Lower leg skin (tissue), 4 donors: ENCODE data around the gene SLC16A1. TPM values are rescaled to one million over a fixed set of nuclear protein-coding genes. Genes with fewer than 3 reads are reported as not detected.

Experiments
- DNase-seq, 2 donors: peaks; one replicate each; pipeline ENCODE4 v3.0.0-alpha.2; 2019; ENCODE audit warnings: low spot score in 2 of 2
- H3K4me3 ChIP-seq: fragments of 200-600 bp; sonication (generic); 2 replicates; pipeline ENCODE4 v1.5.1; 2017; ENCODE audit warnings: mild to moderate bottlenecking, low read depth; ENCODE audit not compliant: poor library complexity, severe bottlenecking
- CTCF ChIP-seq, 3 donors: fragments of 450-650 bp; IDR thresholded peaks; one replicate each; pipeline ENCODE4 v1.5.1; 2016; ENCODE audit warnings: antibody characterized with exemption in 3 of 3, mild to moderate bottlenecking in 3 of 3, moderate library complexity in 2 of 3
- POLR2A ChIP-seq, 2 donors: fragments of 450-650 bp; IDR thresholded peaks; one replicate each; pipeline ENCODE4 v1.6.1; 2016 to 2017; ENCODE audit warnings: antibody characterized with exemption in 2 of 2, mild to moderate bottlenecking in 1 of 2, moderate library complexity in 1 of 2
- WGBS, 2 donors: methylation state at CpG; one replicate each; pipeline ENCODE4 v1.1.5; 2018; 5-methylcytosine and 5-hydroxymethylcytosine counted together
- intact Hi-C: fragments of 100-400 bp; cut with DNase I; formaldehyde crosslinking; loops from one replicate; pipeline ENCODE4 v1.15.0; 2023; ENCODE audit warnings: low total_unique reads
- total RNA-seq, 4 donors: library from RNA; depleted of rRNA; stranded (reverse); fragments of >200 nt; gene quantifications; one replicate each; pipeline ENCODE4 v1.1.0, GENCODE V29; 2016

Gene SLC16A1
- total RNA-seq, 4 donors from 2014 or later, result 17.9 to 38.9 (median 31.1) TPM

GRCh38 chr1:112954017-112954650 lies 1.9 kb downstream of the SLC16A1 start:
- no peak for TF ChIP-seq POLR2A (IDR thresholded peaks at IDR 0.05)
- TF ChIP-seq CTCF (IDR thresholded peaks at IDR 0.05), result no peak
- no peak overlapping the region for H3K4me3 ChIP-seq
- DNase-seq, result no peak
- 65 to 70% methylated on average over 4 of the region's 4 CpGs for WGBS, 2 donors
- intact Hi-C loops, result no loop called here

- no peak for DNase-seq
- intact Hi-C loops, result no loop called here
- H3K4me3 ChIP-seq, result no peak overlapping the region
- 94 to 97% methylated on average over 1 of the region's 1 CpG for WGBS, 2 donors
- no peak for TF ChIP-seq CTCF (IDR thresholded peaks at IDR 0.05)
- TF ChIP-seq POLR2A (IDR thresholded peaks at IDR 0.05), result no peak
Measured at GRCh38 chr1:112950426-112950825, 5.6 kb downstream of the SLC16A1 start.

GRCh38 chr1:112946683-112947082 lies 9.3 kb downstream of the SLC16A1 start:
- WGBS, 2 donors, result 73 to 82% methylated on average over 3 of the region's 3 CpGs

GRCh38 chr1:112939810-112940209 lies 16.2 kb downstream of the SLC16A1 start:
- DNase-seq, result no peak
- intact Hi-C loops, result no loop called here
- WGBS, 2 donors, result 54 to 73% methylated on average over 3 of the region's 3 CpGs
- TF ChIP-seq POLR2A (IDR thresholded peaks at IDR 0.05) (no peak), CTCF (IDR thresholded peaks at IDR 0.05) (no peak)
- H3K4me3 ChIP-seq, result no peak overlapping the region

More at GRCh38 chr1:112946683-112947082, 9.3 kb downstream of the SLC16A1 start:
- H3K4me3 ChIP-seq, result no peak overlapping the region
- TF ChIP-seq POLR2A (IDR thresholded peaks at IDR 0.05) (no peak), CTCF (IDR thresholded peaks at IDR 0.05) (no peak)
- no peak for DNase-seq
- intact Hi-C loops, result no loop called here

- intact Hi-C loops, result no loop called here
- TF ChIP-seq CTCF (IDR thresholded peaks at IDR 0.05) (no peak), POLR2A (IDR thresholded peaks at IDR 0.05) (no peak)
- no peak for DNase-seq
- WGBS, 2 donors, result 61 to 71% methylated on average over 3 of the region's 3 CpGs
- no peak overlapping the region for H3K4me3 ChIP-seq
Measured at GRCh38 chr1:112938210-112938609, 17.8 kb downstream of the SLC16A1 start.

- DNase-seq, result no peak
- no peak for TF ChIP-seq POLR2A (IDR thresholded peaks at IDR 0.05)
- TF ChIP-seq CTCF (IDR thresholded peaks at IDR 0.05), result no peak
- no peak overlapping the region for H3K4me3 ChIP-seq
- intact Hi-C loops, result no loop called here
Measured at GRCh38 chr1:112937495-112937894, 18.5 kb downstream of the SLC16A1 start.
